GOT3 (cell line): Measurements from ENCODE around the gene BPIFB2.

Source experiments
- DNase-seq: peaks from one replicate; lab custom pipeline; 2025; ENCODE audit warnings: mixed read lengths; lab: John Stamatoyannopoulos, UW

Gene BPIFB2

DNA sequence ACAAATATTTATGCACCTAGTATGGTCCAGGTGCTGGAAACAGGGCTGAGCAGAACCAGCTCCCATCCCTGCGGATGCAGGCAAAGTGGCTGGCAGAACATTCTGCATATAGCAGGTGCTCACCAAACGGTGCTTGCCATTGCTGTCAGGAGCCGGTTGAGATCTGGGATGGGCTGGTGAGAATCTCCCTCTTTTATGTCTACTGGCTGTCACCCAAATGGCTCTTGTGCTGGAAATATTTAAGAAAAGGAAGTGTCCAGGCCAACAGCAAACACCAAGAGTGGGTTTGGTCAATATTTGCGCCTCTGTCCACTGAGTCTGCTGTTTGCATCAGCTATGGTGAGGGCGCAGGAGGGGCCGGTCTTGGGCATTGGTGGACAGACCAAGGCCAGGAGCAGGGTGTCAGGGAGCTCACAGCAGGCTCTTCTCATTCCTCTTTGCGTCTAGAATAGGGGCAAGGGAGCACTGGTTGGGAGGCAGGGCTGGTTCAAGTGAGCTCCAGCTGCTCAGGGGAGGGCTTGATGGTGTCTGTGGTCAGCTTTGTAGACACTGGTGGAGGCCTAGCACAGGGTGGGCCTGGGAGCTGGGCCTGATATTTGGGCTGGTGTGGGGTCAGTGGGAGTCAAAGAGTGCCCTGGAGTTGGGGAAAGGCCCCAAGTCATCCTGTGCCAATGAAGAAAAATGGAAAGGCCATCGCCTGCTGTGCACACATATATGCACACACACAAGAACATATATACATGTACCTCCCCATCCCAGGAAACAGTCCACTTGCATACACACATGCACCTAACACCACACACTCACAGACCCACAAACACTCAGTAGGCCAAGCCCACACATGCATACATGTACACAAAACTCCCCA, 1.4 kb upstream of the BPIFB2 start:
- DNase-seq: no peak

DNA sequence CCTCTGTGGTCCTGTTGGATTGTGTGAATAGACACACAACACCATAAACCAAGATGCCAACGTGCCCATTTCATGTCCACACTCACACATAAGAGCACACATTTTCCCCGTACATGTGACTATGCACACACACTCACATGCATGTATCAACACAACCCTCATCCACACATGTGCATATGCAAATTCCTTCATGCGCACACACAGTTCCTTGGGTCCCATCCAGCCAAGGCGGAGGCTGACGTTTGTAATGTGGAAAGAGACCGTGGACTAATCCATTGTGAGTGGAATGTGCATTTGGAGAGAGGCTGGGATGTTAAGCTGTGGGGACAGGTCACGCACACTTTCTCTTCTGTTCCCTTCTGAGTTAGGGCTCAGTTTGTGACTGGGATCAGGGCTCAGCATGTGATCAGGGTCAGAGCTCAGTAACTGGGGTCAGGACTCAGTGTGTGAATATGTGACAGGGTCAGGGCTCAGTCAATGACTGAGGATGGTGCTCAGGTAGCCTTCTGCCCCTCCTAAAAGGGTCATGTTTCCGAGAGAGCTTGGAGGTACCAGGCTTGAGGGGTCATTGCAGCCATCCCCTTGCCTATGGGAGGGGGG, 628 bp upstream of the BPIFB2 start:
- no peak for DNase-seq

DNA sequence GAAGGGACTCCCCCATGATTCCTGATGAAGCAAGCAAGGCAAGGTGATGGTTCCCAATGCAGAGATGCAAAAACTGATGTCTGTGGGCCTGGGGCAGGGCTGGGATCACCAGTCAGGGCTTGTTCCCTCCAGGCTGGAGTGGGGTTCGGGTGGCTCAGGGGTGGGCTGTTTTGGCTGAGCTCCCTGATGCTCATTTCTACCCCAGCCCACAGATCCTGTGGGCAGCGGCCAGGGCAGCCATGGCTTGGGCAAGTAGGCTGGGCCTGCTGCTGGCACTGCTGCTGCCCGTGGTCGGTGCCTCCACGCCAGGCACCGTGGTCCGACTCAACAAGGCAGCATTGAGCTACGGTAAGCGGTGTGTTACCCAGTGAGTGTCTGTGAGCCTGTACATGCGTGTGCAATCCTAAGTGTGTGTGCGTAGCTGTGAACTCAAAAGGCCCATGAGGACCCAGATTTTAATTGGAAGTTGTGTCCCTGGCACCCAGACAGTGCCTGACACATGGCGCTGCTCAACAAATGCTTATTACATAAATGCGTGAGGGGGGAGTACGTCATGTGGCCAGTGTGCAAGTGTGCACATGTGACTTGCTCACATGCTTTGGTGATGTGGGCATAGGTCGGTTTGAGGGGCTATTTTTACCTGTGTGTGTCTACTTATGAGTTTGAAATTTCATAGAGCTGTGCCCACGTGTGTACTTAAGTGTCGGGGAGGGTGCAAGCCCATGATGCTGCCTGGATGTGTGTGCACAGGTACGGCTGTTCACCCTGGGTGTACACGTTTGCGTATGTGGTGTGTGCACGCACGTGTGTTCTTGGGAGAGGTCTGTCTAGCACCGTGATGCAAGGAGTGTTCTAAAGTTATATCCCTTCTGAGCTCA, 1.1 kb downstream of the BPIFB2 start:
- no peak for DNase-seq

DNA sequence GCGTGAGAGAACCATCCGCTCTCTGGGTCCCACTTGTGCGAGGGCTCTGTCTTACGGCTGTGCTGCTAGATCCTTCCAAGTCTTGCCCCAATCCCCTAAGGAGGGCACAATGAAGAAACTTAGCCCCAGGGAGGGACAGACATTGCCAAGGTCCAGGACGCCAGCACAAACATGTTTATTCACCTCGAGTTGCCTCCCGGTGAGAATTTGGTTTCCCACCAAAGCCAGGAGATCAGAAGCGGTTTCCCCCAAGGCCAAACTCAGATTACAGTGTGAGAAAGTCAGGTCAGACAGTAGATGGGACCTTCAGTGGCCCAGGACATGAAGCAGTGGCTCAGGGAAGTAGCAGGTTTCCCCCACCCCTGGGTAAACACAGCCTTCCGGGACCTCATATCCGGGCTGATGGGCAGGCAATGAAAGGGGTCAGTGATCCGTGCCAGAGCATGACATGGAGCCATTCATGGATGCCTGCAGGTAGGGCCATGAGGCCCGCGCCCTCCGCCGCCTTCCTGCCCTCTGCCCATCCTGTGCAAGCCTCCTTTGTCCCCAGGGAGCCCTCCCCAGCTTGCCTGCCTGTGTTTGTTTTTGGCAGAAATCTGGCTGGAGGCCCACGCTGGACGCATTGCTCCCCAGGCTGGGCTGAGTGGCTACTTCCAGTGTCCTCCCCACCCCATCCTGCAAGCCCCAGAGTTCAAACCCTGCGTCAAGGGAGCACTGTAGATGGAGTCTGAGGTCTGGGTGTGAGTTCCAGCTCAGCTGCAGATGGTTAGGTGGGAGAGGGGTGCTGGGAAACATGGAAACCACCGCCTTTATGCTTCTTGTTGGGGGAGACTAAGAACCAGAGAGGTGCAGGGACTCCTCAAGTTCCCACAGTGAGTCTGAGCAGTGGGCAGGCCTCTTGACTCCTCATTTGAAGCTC, 2.0 kb downstream of the BPIFB2 start:
- DNase-seq: no peak

DNA sequence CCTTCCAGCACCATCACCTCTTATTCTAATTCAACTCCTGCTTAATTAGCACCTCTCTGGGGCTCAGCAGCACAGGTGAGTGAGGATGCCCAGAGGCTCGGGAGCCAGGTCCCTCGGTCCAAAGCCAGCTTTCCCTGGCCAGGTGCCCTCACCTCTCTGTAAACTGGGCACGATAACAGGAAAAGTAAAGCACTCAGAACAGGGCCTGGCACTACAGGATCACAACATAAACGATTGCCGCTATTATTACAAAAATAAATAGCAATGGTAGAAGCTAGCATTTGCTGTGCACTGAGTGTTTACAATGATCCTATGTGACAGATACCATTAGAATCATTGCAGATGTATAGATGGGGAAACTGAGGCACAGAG, 2.6 kb downstream of the BPIFB2 start:
- DNase-seq: no peak

DNA sequence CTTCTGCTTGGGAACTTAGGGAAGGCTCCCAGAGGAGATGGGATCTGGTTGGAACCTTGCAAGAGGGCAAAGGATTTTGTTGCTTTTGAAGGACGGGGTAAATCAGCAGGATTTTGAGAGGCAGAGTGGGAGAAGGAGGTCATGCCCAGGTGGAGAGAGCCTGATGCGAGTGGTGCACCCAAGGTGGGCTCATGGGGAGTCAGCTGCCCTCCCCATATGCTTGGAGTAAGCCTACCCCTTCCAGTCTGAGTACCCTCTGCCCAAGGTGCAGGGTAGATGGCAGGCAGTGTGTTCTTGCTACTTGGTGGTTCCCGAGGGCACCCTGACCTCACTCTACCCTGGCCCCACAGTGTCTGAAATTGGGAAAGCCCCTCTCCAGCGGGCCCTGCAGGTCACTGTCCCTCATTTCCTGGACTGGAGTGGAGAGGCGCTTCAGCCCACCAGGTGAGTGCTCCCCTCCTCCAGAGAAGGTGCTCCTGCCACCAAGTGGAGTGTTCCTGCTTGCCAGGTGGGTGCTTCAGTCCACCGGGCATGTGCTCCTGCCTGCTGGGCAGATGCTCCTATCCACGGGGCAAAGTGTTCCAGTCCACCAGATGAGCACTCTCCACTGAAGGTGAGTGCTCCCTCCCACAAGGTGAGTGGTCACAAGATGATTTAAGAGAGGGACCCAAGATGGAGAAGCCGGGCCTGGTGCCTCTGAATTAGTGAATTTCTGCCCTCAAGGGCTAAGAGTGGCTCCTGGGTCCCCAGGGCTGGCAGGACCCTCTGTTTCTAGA, 3.4 kb downstream of the BPIFB2 start:
- no peak for DNase-seq

DNA sequence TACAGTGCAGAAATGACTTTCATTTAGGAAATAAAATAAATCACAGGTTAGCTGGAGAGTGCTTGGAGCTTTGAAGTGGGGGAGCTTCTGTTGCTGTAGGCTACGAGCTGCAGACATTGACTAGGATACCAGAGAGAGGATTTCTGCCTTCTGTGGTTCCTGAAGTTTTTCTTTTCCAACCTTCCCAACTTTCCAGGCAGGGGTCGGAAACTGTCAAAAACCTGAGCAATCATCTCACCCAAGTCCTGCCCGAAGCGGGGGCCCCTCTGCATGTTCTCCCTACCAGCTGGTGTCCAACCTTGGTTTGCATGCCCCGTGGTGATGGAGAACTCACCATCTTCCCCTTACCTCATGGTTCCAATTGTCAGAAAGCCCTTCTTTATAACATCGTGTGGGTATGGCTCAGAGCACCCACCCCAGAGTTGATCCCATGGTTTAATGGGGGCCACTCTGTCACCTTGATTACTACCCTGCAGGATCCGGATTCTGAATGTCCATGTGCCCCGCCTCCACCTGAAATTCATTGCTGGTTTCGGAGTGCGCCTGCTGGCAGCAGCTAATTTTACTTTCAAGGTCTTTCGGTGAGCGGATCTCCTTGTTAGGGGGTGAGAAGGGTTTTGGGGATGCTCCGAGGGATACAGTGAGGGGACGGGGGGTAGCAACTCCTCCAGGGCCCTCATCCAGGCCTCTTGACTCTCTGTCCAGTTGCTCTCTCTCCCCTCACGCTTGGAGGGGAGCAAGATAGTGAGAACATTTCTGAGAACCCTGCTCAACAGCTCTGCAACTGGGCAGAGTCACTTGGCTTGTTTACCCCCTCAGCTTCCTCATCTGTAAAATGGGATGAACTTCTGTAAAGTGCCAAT, 5.1 kb downstream of the BPIFB2 start:
- no peak for DNase-seq

DNA sequence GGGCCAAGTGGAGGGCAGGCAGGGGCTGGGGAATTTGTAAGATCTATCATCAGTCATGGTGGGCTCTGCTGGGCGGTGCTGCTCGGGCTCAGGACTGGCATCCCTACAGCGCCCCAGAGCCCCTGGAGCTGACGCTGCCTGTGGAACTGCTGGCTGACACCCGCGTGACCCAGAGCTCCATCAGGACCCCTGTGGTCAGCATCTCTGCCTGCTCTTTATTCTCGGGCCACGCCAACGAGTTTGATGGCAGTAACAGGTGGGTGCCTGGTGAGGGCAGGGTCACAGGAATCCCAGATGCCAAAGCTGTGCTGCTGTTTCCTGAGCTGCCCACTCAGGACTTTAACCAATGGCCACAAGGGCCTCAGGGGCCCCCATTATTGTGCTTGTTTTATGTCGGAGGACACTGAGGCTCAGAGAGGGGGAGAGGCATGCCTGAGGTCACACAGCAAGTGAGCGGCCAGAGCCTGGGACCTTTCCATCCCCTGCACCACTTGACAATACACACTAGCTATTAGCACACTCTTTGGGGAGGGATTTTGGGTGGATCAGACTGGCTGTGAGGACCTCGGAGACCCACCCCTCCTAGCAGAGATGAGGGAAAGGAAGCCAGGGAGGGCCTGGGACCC, 6.3 kb downstream of the BPIFB2 start:
- no peak for DNase-seq

DNA sequence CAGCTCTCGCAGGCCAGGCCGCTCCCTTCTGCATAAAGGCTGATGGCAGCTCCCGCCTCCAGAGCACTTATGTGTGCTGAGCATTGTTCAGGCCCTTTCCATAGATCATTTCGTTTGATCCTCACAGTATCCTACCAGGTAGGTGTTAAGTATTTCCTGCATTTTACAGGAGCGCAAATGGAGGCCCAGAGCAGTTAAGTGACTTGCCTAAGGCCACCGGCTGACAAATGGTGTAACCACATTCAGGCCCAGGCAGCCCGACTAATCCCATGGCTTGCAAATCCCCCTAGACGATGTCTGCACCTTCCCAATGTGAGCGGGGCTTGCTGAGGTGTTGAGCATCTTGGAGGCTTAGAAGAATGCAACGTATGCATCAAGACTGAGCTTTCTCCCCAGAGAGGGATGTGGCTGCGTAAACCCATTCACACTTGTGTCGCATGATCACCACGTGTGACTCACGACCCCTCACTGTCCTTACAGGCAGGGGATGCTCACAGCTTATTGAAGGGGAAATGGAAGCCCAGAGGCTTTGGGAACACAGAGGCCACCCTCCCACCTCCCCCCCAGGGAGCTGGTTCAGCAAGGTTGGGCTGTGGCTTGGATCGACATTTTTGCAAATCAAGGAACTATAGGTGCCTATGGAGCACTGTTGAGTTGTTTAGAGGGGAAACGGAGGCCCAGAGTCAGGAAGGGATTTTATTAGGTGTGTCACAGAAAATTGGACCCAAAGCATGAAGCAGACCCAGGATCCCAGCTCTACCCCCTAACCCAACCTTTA, 7.0 kb downstream of the BPIFB2 start:
- DNase-seq: no peak

DNA sequence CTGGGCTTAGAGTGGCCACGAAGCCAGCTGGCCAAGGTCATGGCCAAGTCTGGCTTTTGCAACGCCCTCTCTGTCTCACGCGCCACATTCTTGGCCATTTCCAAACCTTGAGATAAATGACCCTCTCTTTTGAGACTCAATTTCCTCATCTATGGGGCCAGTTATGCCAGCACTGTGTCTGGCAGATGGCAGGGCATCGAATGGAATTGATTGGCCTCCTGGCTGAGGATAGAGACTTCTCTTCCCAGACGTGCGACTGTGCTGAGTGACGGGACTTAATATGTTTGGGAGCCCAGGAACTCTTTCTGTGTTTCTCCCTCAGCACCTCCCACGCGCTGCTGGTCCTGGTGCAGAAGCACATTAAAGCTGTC, 7.6 kb downstream of the BPIFB2 start:
- DNase-seq: no peak

DNA sequence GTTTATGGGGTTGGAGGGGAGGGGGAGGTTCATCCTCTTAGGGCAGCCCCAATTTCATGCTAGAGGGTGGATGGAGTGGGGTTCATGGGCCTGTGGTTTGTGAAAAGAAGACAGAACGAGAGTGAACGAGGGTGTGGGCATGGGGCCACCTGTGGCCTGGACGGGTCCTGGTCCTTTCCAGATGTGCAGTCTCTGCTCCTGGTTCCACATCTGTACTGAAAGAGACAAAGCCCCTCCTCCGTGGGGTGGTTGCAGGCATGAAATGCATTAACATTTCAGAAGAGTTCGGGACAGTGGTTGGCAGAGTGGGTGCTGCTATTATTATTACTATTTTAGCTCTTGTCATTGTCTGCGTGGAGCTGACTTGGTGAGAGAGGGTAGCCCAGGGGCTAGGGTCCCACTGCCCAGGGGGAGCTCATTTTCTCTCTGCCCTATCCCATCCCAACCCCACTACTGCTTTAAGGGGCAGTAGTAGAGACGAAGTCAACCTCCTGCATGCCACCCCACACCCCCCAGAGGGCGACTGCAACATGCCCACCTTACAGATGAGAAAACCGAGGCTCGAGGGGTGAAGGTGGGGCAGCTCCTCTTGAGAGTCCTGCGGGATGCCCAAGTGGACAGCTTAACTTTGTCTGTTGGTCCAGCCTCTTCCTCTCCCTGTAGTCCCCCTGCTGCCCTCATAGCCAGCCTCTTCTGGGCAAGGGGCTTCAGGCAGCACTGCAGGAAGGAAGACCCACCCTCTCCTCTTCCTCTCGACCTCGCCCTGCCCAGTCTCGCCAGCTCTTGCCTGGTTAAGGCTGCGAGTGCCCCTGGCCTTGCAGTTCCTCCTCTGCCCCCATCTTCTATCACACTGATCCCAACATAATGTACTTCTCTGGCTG, 8.4 kb downstream of the BPIFB2 start:
- no peak for DNase-seq

DNA sequence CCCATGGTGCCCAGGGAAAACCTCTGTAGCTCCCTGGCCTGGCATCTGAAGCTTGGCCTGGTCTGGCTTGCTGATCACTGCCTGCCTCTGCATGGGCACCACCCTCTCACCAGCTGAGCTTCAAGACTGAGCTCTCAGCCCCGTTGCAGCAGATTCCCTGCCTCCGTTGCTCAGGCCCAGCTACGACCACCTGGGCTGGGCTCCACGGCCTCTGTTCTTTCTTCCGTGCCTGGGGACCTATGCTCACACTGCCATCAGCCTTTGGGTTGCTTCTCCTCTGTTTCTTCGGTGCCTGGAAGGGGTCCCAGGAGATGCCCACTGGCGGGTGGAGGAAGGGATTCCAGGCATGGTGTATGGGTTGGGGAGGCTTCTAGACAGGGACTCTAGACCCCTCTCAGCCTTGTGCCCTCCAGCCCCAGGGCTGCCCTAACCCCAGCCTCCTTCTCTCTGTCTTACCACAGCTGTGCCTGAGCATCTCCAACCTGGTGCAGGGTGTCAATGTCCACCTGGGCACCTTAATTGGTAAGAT, 9.1 kb downstream of the BPIFB2 start:
- DNase-seq: no peak

DNA sequence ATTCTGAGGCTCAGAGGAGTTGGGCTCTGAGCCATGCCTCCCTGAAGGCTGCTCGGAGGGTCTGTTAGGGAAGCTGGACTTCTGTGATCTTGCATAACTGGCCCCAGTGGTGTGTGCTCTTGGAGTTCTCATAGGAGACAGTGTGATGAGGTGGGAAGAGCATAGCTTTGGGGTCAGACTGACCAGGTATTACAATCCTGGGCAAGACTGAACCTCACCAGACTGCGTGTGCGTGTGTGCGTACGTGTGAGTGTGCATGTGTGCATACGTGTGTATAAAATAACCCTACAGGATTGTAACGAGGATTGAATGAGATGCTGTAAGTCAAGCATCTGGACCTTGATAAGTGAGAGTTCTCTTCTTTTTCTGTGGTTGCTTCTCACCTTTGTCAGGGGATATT, 10.0 kb downstream of the BPIFB2 start:
- no peak for DNase-seq

DNA sequence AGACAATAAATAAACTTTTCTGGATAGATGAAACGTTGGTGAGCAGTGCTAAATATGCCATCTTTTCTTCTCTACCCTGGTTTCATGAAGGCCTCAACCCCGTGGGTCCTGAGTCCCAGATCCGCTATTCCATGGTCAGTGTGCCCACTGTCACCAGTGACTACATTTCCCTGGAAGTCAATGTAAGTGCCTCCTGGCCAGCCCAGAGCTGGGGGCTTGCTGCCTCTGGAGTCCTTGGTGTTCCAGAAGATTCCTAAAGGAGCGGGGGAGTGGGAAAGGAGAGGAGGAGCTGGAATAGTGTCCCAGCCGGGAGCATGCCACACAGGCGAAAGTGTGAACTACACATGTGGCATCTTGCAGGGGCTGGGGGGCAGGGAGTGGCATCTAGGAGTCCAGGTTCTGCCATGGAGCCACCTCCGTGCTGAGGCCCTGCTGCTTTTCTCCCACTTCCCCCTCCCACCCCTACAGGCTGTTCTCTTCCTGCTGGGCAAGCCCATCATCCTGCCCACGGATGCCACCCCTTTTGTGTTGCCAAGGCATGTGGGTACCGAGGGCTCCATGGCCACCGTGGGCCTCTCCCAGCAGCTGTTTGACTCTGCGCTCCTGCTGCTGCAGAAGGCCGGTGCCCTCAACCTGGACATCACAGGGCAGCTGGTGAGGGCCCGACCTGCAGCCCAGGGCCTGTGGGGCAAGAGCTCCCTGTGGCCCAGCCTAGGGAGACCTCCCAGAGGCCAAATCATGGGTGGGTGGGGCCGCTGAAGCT, 10.8 kb downstream of the BPIFB2 start:
- DNase-seq: no peak

DNA sequence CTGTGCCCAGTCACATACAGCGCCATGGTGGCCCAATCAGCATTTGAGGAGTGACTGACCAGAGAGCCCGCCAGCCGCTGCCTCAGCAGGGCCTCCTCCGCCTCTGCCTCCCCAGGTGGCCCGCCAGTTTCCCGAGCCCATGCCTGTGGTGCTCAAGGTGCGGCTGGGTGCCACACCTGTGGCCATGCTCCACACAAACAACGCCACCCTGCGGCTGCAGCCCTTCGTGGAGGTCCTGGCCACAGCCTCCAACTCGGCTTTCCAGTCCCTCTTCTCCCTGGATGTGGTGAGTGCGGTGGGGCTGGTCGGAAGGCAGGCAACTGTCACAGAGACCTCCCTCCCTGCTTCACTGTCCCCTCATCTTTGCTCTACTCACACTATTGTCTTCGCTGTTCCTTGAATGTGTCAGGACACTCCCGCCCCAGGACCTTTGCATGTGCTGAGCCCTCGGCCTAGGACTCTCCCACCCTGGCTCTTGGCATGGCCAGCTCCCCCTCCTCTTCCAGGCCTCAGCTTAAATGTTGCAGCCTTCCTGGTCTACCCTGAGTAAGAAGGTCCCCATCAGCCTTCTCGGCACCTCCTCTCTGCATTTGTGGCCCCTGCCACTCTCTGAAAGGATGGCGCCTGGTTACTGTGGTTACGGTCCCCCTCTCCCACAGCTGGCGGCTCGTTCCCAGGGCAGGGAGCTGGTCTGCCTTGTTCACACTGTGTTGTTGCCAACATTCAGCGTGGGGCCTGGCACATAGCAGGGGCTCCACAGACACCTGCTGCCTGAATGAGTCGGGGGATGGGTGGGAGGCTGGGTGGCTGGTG, 12.2 kb downstream of the BPIFB2 start:
- DNase-seq: no peak
